HEK293T (cell line): Measurements from ENCODE around the gene TMEM132D.

Source experiments
- CTCF ChIA-PET: fragments of 350-600 bp; formaldehyde crosslinking; extraction: SDS; loops from one replicate; lab custom pipeline; 2021; ENCODE audit warnings: antibody characterized with exemption, inconsistent platforms; lab: Yijun Ruan, JAX
- POLR2A ChIA-PET: fragments of 350-600 bp; formaldehyde crosslinking; extraction: SDS; loops from one replicate; lab custom pipeline; 2020; ENCODE audit warnings: antibody characterized with exemption, inconsistent platforms; lab: Yijun Ruan, JAX
- DNase-seq: peaks from one replicate; pipeline ENCODE4 v3.0.0; 2012; ENCODE audit warnings: mixed read lengths; ENCODE audit errors: extremely low spot score
- ARNT ChIP-seq: fragments of 450-650 bp; IDR thresholded peaks from 2 replicates; pipeline ENCODE4 v1.6.1; 2017; ENCODE audit warnings: mild to moderate bottlenecking
- BHLHE40 ChIP-seq: fragments of 450-650 bp; IDR thresholded peaks from 2 replicates; pipeline ENCODE4 v1.6.1; 2016; ENCODE audit warnings: mild to moderate bottlenecking, moderate library complexity, borderline replicate concordance
- CTBP1 ChIP-seq: fragments of 450-650 bp; IDR thresholded peaks from 2 replicates; pipeline ENCODE4 v1.6.1; 2016; ENCODE audit warnings: borderline replicate concordance
- ELF4 ChIP-seq: fragments of 450-650 bp; IDR thresholded peaks from 2 replicates; pipeline ENCODE4 v1.6.1; 2017; ENCODE audit warnings: antibody characterized with exemption
- FOXA1 ChIP-seq: fragments of 450-650 bp; IDR thresholded peaks from 2 replicates; pipeline ENCODE4 v1.6.1; 2016; ENCODE audit warnings: mild to moderate bottlenecking
- FOXK2 ChIP-seq: fragments of 450-650 bp; IDR thresholded peaks from 2 replicates; pipeline ENCODE4 v1.6.1; 2016; ENCODE audit warnings: mild to moderate bottlenecking
- FOXM1 ChIP-seq: fragments of 450-650 bp; IDR thresholded peaks from 2 replicates; pipeline ENCODE4 v1.6.1; 2017; ENCODE audit warnings: mild to moderate bottlenecking, borderline replicate concordance
- HDGF ChIP-seq: fragments of 450-650 bp; IDR thresholded peaks from 2 replicates; pipeline ENCODE4 v1.6.1; 2017; ENCODE audit warnings: antibody characterized with exemption, borderline replicate concordance
- L3MBTL2 ChIP-seq: fragments of 450-650 bp; conservative IDR thresholded peaks from 2 replicates; pipeline ENCODE4 v1.6.1; 2016; ENCODE audit warnings: mild to moderate bottlenecking
- LEF1 ChIP-seq: fragments of 450-650 bp; IDR thresholded peaks from 2 replicates; pipeline ENCODE4 v1.6.1; 2017; ENCODE audit warnings: mild to moderate bottlenecking, borderline replicate concordance
- NFRKB ChIP-seq: fragments of 450-650 bp; IDR thresholded peaks from 2 replicates; pipeline ENCODE4 v1.6.1; 2016; ENCODE audit warnings: mild to moderate bottlenecking, moderate library complexity
- SP1 ChIP-seq: fragments of 450-650 bp; IDR thresholded peaks from 2 replicates; pipeline ENCODE4 v1.6.1; 2017
- SUZ12 ChIP-seq: fragments of 450-650 bp; IDR thresholded peaks from 2 replicates; pipeline ENCODE4 v1.6.1; 2016; ENCODE audit warnings: mild to moderate bottlenecking
- TARDBP ChIP-seq: fragments of 450-650 bp; IDR thresholded peaks from 2 replicates; pipeline ENCODE4 v1.6.1; 2016
- ZNF384 ChIP-seq: fragments of 450-650 bp; IDR thresholded peaks from 2 replicates; pipeline ENCODE4 v1.6.1; 2016
- TF ChIP-seq, protein P1 (sequence below): fragments of 450-650 bp; IDR thresholded peaks from 2 replicates; pipeline ENCODE4 v1.6.1; 2016

The TMEM132D gene

DNA sequence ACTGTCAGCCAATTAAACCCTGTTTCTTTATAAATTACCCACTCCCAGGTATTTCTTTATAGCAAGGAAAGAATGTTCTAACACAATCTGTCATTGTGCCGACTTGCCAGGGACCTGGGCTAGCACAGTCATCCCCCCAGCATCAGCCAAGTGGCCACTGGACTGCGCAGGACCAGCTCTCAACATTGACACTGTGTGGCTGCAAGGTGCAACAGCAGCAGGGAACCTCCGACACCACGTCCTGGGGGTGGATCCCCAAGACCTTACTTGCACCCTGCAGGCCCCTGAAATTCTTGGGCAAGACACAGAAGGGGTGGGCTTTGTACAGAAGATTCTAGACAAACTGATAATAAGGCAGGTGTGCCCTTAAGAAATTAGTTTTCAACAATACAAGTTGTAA lies 741.0 kb downstream of the TMEM132D start:
- CTCF ChIA-PET: no interaction called here
- POLR2A ChIA-PET: no interaction called here
- no peak for DNase-seq
- TF ChIP-seq FOXA1 (no peak), ELF4 (no peak), CTBP1 (no peak), ZNF384 (no peak), SUZ12 (no peak)

DNA sequence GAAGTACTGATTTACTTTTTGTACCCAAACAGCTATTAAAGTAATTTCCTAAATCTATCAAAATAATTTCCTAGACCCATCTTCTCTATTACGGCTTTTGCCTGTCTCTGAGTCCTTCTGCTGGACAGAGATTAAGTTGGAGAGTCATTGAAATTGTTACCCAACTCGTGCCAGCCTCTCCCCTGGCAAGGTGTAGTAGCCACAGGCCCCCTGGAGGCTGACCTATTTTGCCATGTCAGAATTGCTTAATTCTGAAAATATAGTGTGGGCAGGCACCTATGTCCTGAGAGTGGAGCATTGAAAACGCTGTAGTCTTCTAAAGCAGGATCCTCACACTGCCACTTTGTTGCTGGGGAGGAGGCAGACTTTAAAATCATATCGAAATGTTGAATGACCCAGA lies 742.3 kb downstream of the TMEM132D start:
- no peak for DNase-seq
- ChIA-PET POLR2A (no interaction called here), CTCF (no interaction called here)
- TF ChIP-seq FOXK2 (no peak), ARNT (no peak), HDGF (no peak), FOXA1 (no peak), L3MBTL2 (no peak), LEF1 (no peak), NFRKB (no peak), ELF4 (no peak), BHLHE40 (no peak), TARDBP (no peak), CTBP1 (no peak), SP1 (no peak), FOXM1 (no peak), SUZ12 (no peak), ZNF384 (no peak)
- TF ChIP-seq, protein P1, sequence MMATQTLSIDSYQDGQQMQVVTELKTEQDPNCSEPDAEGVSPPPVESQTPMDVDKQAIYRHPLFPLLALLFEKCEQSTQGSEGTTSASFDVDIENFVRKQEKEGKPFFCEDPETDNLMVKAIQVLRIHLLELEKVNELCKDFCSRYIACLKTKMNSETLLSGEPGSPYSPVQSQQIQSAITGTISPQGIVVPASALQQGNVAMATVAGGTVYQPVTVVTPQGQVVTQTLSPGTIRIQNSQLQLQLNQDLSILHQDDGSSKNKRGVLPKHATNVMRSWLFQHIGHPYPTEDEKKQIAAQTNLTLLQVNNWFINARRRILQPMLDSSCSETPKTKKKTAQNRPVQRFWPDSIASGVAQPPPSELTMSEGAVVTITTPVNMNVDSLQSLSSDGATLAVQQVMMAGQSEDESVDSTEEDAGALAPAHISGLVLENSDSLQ: no peak

DNA sequence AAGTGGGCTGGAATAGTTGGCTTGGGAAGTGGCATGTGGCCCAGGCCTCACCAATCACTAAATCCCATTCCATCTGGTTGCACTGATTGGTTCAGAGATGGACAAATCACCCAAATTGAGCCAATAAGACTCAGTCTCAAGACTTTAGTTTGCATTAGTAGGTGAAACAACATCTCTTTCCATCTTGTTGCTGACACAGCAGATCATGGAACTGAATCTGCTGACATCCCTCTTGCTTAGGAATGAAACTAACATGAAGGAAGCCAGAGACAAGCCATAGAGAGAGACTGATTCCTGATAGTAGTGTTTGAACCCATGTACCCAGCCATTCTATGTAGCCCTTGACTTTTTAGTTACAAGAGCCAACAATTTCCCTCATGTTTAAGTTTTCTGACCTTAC lies 743.5 kb downstream of the TMEM132D start:
- ChIA-PET POLR2A (no interaction called here), CTCF (no interaction called here)
- DNase-seq: no peak
- TF ChIP-seq CTBP1 (no peak), TARDBP (no peak), BHLHE40 (no peak)

DNA sequence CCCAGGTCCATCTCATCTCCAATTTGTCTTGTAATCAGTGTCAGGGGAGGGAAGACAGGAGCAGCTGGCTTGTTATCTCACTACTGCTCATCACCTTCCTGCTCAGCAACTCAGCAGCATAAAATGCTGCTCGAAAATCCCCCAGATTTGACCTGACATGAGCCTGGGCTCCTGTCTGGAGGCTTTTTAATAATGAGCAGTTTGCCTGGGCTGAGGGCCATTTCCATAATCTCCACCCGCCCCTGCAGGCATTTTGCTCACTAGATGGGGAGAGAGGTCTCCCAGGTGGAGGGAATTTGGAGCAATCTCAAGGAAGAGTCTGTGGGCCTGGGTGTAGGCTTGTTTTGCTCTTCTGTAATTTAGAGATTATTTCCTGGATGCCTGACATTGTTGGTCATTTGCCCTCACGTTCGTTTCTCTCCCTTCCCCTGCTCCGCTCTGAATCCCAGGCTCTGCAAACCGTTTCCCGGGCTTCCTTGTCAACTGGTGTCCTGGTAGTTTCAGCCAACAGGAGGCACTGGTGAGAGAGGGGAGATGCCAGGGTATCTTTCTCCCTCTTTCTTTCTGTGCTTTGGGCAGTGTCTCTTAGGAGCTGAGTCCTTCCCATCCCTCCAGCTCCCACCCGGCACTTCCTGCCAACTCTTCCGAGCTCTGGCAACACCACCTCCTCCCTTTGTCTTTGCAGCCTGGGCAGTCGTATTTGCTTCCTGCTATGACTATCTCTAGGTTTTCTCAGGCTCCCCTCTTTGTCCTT lies 751.3 kb downstream of the TMEM132D start:
- TF ChIP-seq BHLHE40 (no peak), HDGF (no peak), TARDBP (no peak), SP1 (no peak), FOXA1 (no peak), LEF1 (no peak), SUZ12 (no peak)
- no peak for DNase-seq
- ChIA-PET POLR2A (no interaction called here), CTCF (no interaction called here)

DNA sequence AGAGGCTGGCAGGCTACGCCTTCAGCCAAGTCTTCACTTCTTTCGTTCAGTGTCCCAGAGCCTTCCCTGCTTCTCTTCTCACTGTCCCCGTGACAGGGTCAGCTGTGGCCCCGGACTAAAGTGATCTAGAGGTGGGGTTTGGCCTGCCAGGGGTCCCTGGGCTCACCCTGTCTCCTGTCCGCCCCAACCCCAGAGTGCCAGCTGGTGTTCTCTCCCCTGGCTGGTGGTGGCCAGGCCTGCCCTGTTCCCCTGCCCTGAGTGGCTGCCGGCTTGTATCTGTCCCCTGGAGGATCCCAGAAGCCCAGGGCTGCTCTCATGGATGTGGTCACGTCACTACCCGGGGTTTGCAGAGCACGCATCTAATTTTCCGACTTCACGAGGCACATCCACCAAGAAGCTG lies 753.1 kb downstream of the TMEM132D start:
- CTCF ChIA-PET: no interaction called here

DNA sequence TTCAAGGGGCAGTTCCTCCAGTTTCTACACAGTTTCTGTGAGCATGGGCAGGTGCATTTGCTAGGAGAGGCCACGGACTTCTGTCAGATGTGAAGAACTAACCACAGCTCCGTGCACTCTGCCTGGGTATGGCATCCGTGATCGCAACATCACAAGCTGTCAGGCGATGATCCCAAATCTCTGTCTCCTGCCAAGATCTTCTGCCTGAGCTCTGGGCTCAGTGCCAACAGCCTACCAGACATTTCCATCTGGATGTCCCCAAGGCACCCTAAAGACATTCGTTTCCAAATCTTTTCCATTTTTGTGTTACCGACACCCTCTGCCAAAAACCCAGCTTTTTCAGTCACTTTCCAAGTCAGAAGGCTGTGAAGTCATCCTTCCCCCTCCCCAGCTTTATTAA lies 758.4 kb downstream of the TMEM132D start:
- no peak for DNase-seq
- CTCF ChIA-PET: no interaction called here
- POLR2A ChIA-PET: no interaction called here
- TF ChIP-seq SUZ12 (no peak), NFRKB (no peak), TARDBP (no peak), SP1 (no peak), CTBP1 (no peak), FOXA1 (no peak), L3MBTL2 (no peak), BHLHE40 (no peak), HDGF (no peak), ELF4 (no peak), ZNF384 (no peak), LEF1 (no peak), FOXK2 (no peak), ARNT (no peak), FOXM1 (no peak)
- TF ChIP-seq, protein P1: no peak

More for the DNA sequence above, 753.1 kb downstream of the TMEM132D start:
- DNase-seq: no peak
- POLR2A ChIA-PET: no interaction called here
- no peak for TF ChIP-seq ZNF384
- no peak for TF ChIP-seq L3MBTL2
- TF ChIP-seq LEF1: no peak
- no peak for TF ChIP-seq NFRKB
- no peak for TF ChIP-seq HDGF
- no peak for TF ChIP-seq ARNT

DNA sequence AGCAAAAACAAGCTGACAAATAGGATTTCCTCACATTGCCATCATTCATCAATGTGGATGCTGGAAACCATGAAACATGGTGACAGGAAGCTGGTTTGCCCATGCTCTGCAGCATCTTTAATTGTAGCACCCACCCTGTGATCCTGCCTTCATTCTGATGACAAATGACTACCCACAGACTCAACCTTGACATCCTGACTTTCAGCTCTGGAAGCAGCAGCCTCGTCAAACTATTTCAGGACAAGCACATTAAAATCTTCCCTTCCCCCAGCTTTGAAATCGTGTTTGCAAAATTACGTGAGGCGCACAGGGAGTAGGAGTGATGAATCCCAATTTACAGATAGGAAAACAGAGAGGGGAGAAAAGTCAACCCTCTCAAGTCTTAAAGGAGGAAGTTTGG lies 765.0 kb downstream of the TMEM132D start:
- ChIA-PET POLR2A (no interaction called here), CTCF (no interaction called here)
- TF ChIP-seq FOXA1: no peak
- no peak for TF ChIP-seq ELF4
- TF ChIP-seq TARDBP: no peak
- TF ChIP-seq BHLHE40: no peak
- TF ChIP-seq ARNT: no peak
- TF ChIP-seq CTBP1: no peak
- TF ChIP-seq LEF1: no peak
- no peak for TF ChIP-seq NFRKB
- no peak for TF ChIP-seq FOXK2
- no peak for TF ChIP-seq L3MBTL2
- no peak for TF ChIP-seq HDGF
- TF ChIP-seq, protein P1: no peak
- TF ChIP-seq FOXM1: no peak
- TF ChIP-seq ZNF384: no peak
- no peak for TF ChIP-seq SP1
- no peak for TF ChIP-seq SUZ12
- DNase-seq: no peak
